Hepatocyte (in vitro differentiated cells): ENCODE measurements around the gene L3MBTL3.

Experiments used
- EZH2phosphoT487 ChIP-seq: fragments of 200-600 bp; sonication (generic); IDR thresholded peaks from one replicate; pipeline ENCODE4 v1.6.1; 2018; ENCODE audit warnings: antibody characterized with exemption, mild to moderate bottlenecking, low read depth, moderate library complexity; ENCODE audit not compliant: unreplicated experiment, severe bottlenecking
- TF ChIP-seq, protein P1 (sequence below): fragments of 200-600 bp; sonication (generic); IDR thresholded peaks from 2 replicates; pipeline ENCODE4 v1.5.1; 2016; ENCODE audit warnings: antibody characterized with exemption, mild to moderate bottlenecking; ENCODE audit not compliant: poor library complexity

DNA sequence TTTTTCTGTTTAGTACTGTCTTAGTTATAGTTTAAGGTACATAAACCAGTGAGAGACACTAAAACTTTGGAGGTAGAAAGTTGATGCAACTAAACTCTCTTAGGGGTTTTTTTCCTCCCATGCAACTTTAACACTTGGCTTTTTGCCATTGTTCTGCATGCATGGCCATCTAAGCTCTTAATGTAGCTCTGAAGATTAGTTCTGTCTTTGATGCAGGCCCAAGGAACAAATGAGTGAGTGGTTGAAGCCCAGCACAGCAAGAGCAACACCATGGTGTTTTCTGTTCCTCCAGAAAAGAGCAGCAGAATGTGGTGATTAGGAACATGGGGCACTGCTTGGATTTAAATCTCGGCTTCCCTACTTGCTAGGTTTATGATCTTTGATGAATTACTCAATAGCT is 89.3 kb downstream of the L3MBTL3 start:
- TF ChIP-seq, protein P1, sequence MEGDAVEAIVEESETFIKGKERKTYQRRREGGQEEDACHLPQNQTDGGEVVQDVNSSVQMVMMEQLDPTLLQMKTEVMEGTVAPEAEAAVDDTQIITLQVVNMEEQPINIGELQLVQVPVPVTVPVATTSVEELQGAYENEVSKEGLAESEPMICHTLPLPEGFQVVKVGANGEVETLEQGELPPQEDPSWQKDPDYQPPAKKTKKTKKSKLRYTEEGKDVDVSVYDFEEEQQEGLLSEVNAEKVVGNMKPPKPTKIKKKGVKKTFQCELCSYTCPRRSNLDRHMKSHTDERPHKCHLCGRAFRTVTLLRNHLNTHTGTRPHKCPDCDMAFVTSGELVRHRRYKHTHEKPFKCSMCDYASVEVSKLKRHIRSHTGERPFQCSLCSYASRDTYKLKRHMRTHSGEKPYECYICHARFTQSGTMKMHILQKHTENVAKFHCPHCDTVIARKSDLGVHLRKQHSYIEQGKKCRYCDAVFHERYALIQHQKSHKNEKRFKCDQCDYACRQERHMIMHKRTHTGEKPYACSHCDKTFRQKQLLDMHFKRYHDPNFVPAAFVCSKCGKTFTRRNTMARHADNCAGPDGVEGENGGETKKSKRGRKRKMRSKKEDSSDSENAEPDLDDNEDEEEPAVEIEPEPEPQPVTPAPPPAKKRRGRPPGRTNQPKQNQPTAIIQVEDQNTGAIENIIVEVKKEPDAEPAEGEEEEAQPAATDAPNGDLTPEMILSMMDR: no peak
- TF ChIP-seq EZH2phosphoT487: no peak
